Smooth muscle cell (in vitro differentiated cells): ENCODE data around the gene ANKRD2. TPM values are rescaled to one million over a fixed set of nuclear protein-coding genes. Genes with fewer than 3 reads are reported as not detected.

Experiments used
- DNase-seq: peaks from one replicate; lab custom pipeline; 2025; ENCODE audit not compliant: unreplicated experiment; lab: John Stamatoyannopoulos, UW
- H2AFZ ChIP-seq: fragments of 200-600 bp; sonication (generic); 2 replicates; pipeline ENCODE4 v1.6.0; 2016; ENCODE audit warnings: antibody characterized with exemption, low read depth, mild to moderate bottlenecking
- H3F3A ChIP-seq: fragments of 200-600 bp; sonication (generic); 2 replicates; pipeline ENCODE4 v1.6.0; 2017; ENCODE audit warnings: antibody characterized with exemption, low read depth
- H3K27ac ChIP-seq: fragments of 200-600 bp; sonication (generic); 2 replicates; pipeline ENCODE4 v1.5.1; 2016; ENCODE audit warnings: low read depth, mild to moderate bottlenecking
- H3K27me3 ChIP-seq: fragments of 200-600 bp; sonication (generic); 2 replicates; pipeline ENCODE4 v1.6.1; 2016; ENCODE audit warnings: low read depth, mild to moderate bottlenecking
- H3K36me3 ChIP-seq: fragments of 200-600 bp; sonication (generic); 2 replicates; pipeline ENCODE4 v1.5.1; 2016; ENCODE audit warnings: low read depth
- H3K4me1 ChIP-seq: fragments of 200-600 bp; sonication (generic); 2 replicates; pipeline ENCODE4 v1.5.1; 2016; ENCODE audit warnings: low read depth
- H3K4me2 ChIP-seq: fragments of 200-600 bp; sonication (generic); 2 replicates; pipeline ENCODE4 v1.6.0; 2016; ENCODE audit warnings: mild to moderate bottlenecking
- H3K4me3 ChIP-seq: fragments of 200-600 bp; sonication (generic); 2 replicates; pipeline ENCODE4 v1.5.1; 2016; ENCODE audit warnings: mild to moderate bottlenecking
- H3K79me2 ChIP-seq: fragments of 200-600 bp; sonication (generic); 2 replicates; pipeline ENCODE4 v1.6.0; 2016; ENCODE audit warnings: low read depth, mild to moderate bottlenecking
- H3K9ac ChIP-seq: fragments of 200-600 bp; sonication (generic); 2 replicates; pipeline ENCODE4 v1.6.0; 2016; ENCODE audit warnings: low read depth
- H3K9me3 ChIP-seq: fragments of 200-600 bp; sonication (generic); replicated peaks from 2 replicates; pipeline ENCODE4 v1.5.1; 2016; ENCODE audit warnings: low read depth
- H4K20me1 ChIP-seq: fragments of 200-600 bp; sonication (generic); 2 replicates; pipeline ENCODE4 v1.6.0; 2016; ENCODE audit warnings: low read depth
- CTCF ChIP-seq: fragments of 200-600 bp; sonication (generic); IDR thresholded peaks from 2 replicates; pipeline ENCODE4 v1.5.1; 2017; ENCODE audit warnings: borderline replicate concordance, mild to moderate bottlenecking, antibody characterized with exemption; ENCODE audit not compliant: insufficient read depth, poor library complexity, severe bottlenecking
- WGBS: methylation state at CpG from one replicate; pipeline ENCODE4 v1.1.7; 2016; ENCODE audit warnings: low lambda C conversion rate; 5-methylcytosine and 5-hydroxymethylcytosine counted together
- polyA plus RNA-seq: library from polyadenylated mRNA; unstranded; fragments of >200 nt; fragmentation: Nextera tagmentation; extraction: Ambion mirVana; gene quantifications from 2 replicates; pipeline ENCODE4 v1.2.1, GENCODE V29; 2016
- total RNA-seq: library from RNA; depleted of rRNA; stranded (reverse); fragments of >200 nt; gene quantifications from 2 replicates; pipeline ENCODE4 v1.2.3, GENCODE V29; 2014

ANKRD2 gene
- total and polyA plus RNA-seq, 2 experiments from 2014 or later: 0.30 TPM; not detected in 1

- peak overlapping the region; percentile 58 for H3K9ac ChIP-seq
- WGBS: 94% methylated on average over 5 of the region's 5 CpGs
- H3K79me2 ChIP-seq: peaks cover 36% of the 10 kb centered on the region
- peaks cover 18% of the 10 kb centered on the region for H3K4me1 ChIP-seq
- peaks cover 7% of the 10 kb centered on the region for H4K20me1 ChIP-seq
- H3K4me3 ChIP-seq: no peak overlapping the region
- no peak overlapping the region for H2AFZ ChIP-seq
- no peaks in the 10 kb centered on the region for H3K9me3 ChIP-seq
- no peak overlapping the region for H3K4me2 ChIP-seq
- TF ChIP-seq CTCF: no peak
- peaks cover 23% of the 10 kb centered on the region for H3F3A ChIP-seq
- no peaks in the 10 kb centered on the region for H3K36me3 ChIP-seq
- H3K27ac ChIP-seq: peak overlapping the region; percentile 99
- no peak for DNase-seq
- H3K27me3 ChIP-seq: no peaks in the 10 kb centered on the region
Observed at GRCh38 chr10:97537186-97537869, 35.3 kb upstream of the ANKRD2 start.

GRCh38 chr10:97538411-97538810, 34.2 kb upstream of the ANKRD2 start:
- Histone ChIP-seq H3F3A (peaks cover 30% of the 10 kb centered on the region), H3K79me2 (peaks cover 36% of the 10 kb centered on the region), H4K20me1 (no peaks in the 10 kb centered on the region), H3K4me3 (no peak overlapping the region), H3K27me3 (no peaks in the 10 kb centered on the region), H3K9ac (peak overlapping the region; percentile 88), H3K4me1 (peaks cover 27% of the 10 kb centered on the region), H3K36me3 (no peaks in the 10 kb centered on the region), H3K27ac (peak overlapping the region; percentile 99), H3K4me2 (peak overlapping the region; percentile 52), H2AFZ (no peak overlapping the region), H3K9me3 (no peaks in the 10 kb centered on the region)
- TF ChIP-seq CTCF: no peak
- DNase-seq: no peak
- WGBS: 5% methylated on average over 4 of the region's 4 CpGs

GRCh38 chr10:97538839-97539238, 33.7 kb upstream of the ANKRD2 start:
- H3K36me3 ChIP-seq: no peaks in the 10 kb centered on the region
- H3F3A ChIP-seq: peaks cover 34% of the 10 kb centered on the region
- 76% methylated on average over 4 of the region's 4 CpGs for WGBS
- H3K4me3 ChIP-seq: no peak overlapping the region
- peak overlapping the region; percentile 99 for H3K27ac ChIP-seq
- no peaks in the 10 kb centered on the region for H4K20me1 ChIP-seq
- no peak for TF ChIP-seq CTCF
- peaks cover 31% of the 10 kb centered on the region for H3K4me1 ChIP-seq
- no peak for DNase-seq
- no peaks in the 10 kb centered on the region for H3K27me3 ChIP-seq
- H3K79me2 ChIP-seq: peaks cover 36% of the 10 kb centered on the region
- H3K9me3 ChIP-seq: no peaks in the 10 kb centered on the region
- H3K4me2 ChIP-seq: peak overlapping the region; percentile 52
- H2AFZ ChIP-seq: no peak overlapping the region
- H3K9ac ChIP-seq: peak overlapping the region; percentile 88
